Progenitor cell of endocrine pancreas (in vitro differentiated cells): Measurements from ENCODE around the gene DGKZ. TPM values are rescaled to one million over a fixed set of nuclear protein-coding genes. Genes with fewer than 3 reads are reported as not detected.

Experiments
- DNase-seq: peaks from one replicate; pipeline ENCODE4 v3.0.0; 2021; ENCODE audit warnings: low spot score; ENCODE audit not compliant: unreplicated experiment
- H3K27ac Mint-ChIP-seq: 2 replicates; pipeline ENCODE4 v1.8.0; 2021; ENCODE audit warnings: mild to moderate bottlenecking, moderate library complexity, mixed read lengths
- H3K27me3 Mint-ChIP-seq: 2 replicates; pipeline ENCODE4 v1.8.0; 2021; ENCODE audit warnings: mixed read lengths
- H3K36me3 Mint-ChIP-seq: 2 replicates; pipeline ENCODE4 v1.8.0; 2022; ENCODE audit warnings: mixed read lengths; ENCODE audit not compliant: insufficient read depth
- H3K4me1 Mint-ChIP-seq: 2 replicates; pipeline ENCODE4 v1.8.0; 2021; ENCODE audit warnings: low read depth, mixed read lengths
- H3K4me3 Mint-ChIP-seq: 2 replicates; pipeline ENCODE4 v1.8.0; 2021; ENCODE audit warnings: low read depth, mild to moderate bottlenecking, moderate library complexity, mixed read lengths
- H3K9me3 Mint-ChIP-seq: 2 replicates; pipeline ENCODE4 v1.8.0; 2021; ENCODE audit warnings: low read depth, mixed read lengths
- total RNA-seq: library from RNA; stranded (reverse); gene quantifications from 2 replicates; pipeline ENCODE4 v1.2.1, GENCODE V29; 2021
- TF ChIP-seq, protein P1 (sequence below): fragments of 200-600 bp; sonication (generic); IDR thresholded peaks from one replicate; pipeline ENCODE4 v1.5.0; 2021; ENCODE audit warnings: antibody characterized with exemption, mild to moderate bottlenecking; ENCODE audit not compliant: unreplicated experiment

Gene DGKZ
- total RNA-seq, 1 donor from 2014 or later: 58.3 TPM

DNA sequence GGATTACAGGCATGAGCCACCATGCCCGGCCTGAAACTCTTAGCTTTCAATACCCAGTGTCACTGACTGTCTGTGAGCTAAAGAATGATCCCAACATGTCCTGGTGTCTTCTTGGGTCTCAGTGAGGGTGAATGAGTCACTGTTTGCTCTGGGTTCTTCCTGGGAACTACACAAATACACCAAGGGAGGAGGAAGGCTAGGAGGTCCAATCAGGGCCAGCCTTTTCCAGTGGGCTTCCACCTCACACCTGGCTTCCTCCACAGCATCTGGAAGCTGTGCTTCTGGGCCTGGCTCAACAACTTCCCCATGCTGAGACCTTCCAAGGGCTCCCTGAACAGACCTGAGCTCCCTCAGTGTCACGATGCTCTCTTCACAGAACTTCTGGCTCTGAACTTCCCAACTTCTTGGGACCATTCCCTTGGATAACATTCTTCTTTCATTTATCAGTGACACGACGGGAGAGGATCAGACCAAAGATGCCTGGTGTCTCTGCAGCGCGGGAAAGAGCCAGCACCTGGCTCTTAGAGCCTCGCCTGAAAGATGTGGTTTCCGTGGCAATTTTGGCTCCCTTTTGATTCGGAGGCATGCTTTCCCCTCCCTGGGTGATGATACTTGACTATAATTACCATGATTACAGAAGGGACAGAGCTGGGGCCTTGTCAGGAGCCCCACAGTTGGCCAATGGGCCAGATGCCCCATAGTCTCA lies 66.7 kb downstream of the DGKZ start:
- Mint-ChIP-seq H3K4me1 (no peaks in the 10 kb centered on the region), H3K9me3 (no peaks in the 10 kb centered on the region), H3K27ac (no peak overlapping the region), H3K27me3 (no peaks in the 10 kb centered on the region), H3K36me3 (peaks cover 12% of the 10 kb centered on the region), H3K4me3 (no peak overlapping the region)
- TF ChIP-seq, protein P1, sequence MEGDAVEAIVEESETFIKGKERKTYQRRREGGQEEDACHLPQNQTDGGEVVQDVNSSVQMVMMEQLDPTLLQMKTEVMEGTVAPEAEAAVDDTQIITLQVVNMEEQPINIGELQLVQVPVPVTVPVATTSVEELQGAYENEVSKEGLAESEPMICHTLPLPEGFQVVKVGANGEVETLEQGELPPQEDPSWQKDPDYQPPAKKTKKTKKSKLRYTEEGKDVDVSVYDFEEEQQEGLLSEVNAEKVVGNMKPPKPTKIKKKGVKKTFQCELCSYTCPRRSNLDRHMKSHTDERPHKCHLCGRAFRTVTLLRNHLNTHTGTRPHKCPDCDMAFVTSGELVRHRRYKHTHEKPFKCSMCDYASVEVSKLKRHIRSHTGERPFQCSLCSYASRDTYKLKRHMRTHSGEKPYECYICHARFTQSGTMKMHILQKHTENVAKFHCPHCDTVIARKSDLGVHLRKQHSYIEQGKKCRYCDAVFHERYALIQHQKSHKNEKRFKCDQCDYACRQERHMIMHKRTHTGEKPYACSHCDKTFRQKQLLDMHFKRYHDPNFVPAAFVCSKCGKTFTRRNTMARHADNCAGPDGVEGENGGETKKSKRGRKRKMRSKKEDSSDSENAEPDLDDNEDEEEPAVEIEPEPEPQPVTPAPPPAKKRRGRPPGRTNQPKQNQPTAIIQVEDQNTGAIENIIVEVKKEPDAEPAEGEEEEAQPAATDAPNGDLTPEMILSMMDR: no peak
- no peak for DNase-seq

DNA sequence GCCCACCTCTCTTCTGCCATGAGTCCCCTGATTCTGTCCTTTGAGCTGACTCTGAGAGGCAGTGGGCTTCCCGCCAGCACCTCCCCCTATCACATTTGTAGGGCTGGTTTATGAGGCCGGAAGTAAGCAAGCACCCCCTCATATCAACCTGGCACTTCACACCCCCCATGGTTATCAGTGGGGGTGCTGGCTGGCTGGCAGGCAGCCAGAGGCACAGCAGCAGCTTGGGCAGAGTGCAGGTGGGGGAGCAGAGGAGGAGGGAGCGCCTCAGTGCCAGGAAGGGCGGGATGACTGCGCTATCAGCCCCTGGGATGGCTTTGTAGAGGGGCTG lies 67.2 kb downstream of the DGKZ start:
- no peak for DNase-seq
- H3K4me3 Mint-ChIP-seq: no peak overlapping the region
- H3K9me3 Mint-ChIP-seq: no peaks in the 10 kb centered on the region
- peaks cover 12% of the 10 kb centered on the region for H3K36me3 Mint-ChIP-seq
- no peaks in the 10 kb centered on the region for H3K27me3 Mint-ChIP-seq
- H3K4me1 Mint-ChIP-seq: no peaks in the 10 kb centered on the region
- no peak overlapping the region for H3K27ac Mint-ChIP-seq
- TF ChIP-seq, protein P1: no peak

DNA sequence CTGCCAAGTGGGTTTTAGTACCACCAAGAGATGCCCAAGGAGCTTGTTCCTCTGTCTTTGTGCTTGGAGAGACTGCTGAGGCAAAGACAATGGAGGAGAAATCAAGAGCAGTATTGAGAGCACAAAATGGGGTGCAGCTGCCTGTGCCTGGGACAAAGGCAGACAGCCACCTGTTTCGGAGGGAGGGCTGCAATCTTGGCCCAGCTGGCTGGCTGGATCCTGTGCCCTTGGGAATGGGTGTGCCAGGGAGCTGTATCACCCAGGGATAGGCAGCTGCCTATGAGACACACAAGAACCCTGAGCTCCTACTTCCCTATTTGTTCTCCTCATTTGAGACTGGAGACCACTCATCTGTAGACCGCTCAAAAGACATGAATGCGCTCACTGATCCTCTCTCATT lies 67.6 kb downstream of the DGKZ start:
- TF ChIP-seq, protein P1: no peak
- no peak for DNase-seq
- Mint-ChIP-seq H3K4me1 (no peaks in the 10 kb centered on the region), H3K27ac (no peak overlapping the region), H3K27me3 (no peaks in the 10 kb centered on the region), H3K36me3 (peaks cover 12% of the 10 kb centered on the region), H3K9me3 (no peaks in the 10 kb centered on the region), H3K4me3 (no peak overlapping the region)

DNA sequence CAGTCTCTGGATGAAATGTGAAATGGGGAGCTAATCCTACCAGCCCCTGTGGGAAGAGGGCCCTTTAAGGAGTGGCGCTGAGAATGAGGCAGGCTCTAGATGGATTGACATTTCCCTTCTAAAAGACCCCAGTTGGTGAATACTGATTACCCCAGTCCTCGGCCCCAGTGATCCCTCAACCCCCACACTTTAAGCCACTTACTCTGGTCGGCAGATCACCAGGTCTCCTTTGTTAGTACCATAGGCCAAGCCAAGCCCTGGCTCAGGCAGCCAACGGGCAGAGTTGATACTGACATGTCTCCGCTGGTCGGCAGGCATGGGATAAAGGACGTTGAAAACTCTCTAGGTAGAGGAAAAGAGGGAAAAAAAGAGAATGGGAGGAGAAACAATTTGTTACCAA lies 70.4 kb downstream of the DGKZ start:
- no peaks in the 10 kb centered on the region for H3K9me3 Mint-ChIP-seq
- H3K4me3 Mint-ChIP-seq: no peak overlapping the region
- H3K36me3 Mint-ChIP-seq: peaks cover 22% of the 10 kb centered on the region
- peak overlapping the region; percentile 68 for H3K27ac Mint-ChIP-seq
- TF ChIP-seq, protein P1: no peak
- H3K27me3 Mint-ChIP-seq: no peaks in the 10 kb centered on the region
- peaks cover 4% of the 10 kb centered on the region for H3K4me1 Mint-ChIP-seq
- DNase-seq: no peak

DNA sequence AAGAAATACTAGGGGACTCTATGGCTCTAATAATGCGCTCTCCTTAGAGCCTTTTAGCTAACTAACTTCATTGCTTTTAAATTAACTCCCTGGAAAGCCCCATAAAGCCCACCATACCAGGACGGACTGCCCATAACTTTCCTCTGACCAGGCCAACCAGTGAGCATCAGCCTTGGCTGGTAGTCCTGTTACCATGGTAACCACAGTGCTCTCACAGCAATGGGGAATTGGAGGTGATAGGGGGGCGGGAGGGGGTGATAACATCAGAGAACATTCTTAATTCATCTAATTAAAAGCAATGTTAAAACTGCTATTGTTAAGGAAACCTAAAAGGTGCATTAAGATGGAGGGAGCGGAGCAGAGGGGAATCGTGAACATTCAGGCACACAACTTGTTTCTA lies 71.5 kb downstream of the DGKZ start:
- peaks cover 21% of the 10 kb centered on the region for H3K36me3 Mint-ChIP-seq
- TF ChIP-seq, protein P1: no peak
- no peak for DNase-seq
- H3K27me3 Mint-ChIP-seq: no peaks in the 10 kb centered on the region
- H3K4me3 Mint-ChIP-seq: no peak overlapping the region
- peaks cover 6% of the 10 kb centered on the region for H3K4me1 Mint-ChIP-seq
- no peaks in the 10 kb centered on the region for H3K9me3 Mint-ChIP-seq
- no peak overlapping the region for H3K27ac Mint-ChIP-seq
